Vagina (tissue), 2 donors: ENCODE data around the gene PRPF40B. TPM values are rescaled to one million over a fixed set of nuclear protein-coding genes. Genes with fewer than 3 reads are reported as not detected.
A peak's percentile ranks its signal among the peaks of the same experiment; 100 is the strongest.

Experiments
- DNase-seq, 2 donors: peaks; one replicate each; pipeline ENCODE4 v3.0.0-alpha.2; 2017; ENCODE audit errors: extremely low spot score in 2 of 2
- H3K27ac ChIP-seq: fragments of 200-600 bp; sonication (generic); one replicate; pipeline ENCODE4 v1.5.1; 2019
- H3K27me3 ChIP-seq: fragments of 200-600 bp; sonication (generic); one replicate; pipeline ENCODE4 v1.5.1; 2019
- H3K36me3 ChIP-seq, 2 donors: fragments of 200-600 bp; sonication (generic); one replicate each; pipeline ENCODE4 v1.5.1; 2017 to 2019
- H3K4me1 ChIP-seq: fragments of 200-600 bp; sonication (generic); one replicate; pipeline ENCODE4 v1.5.1; 2019
- H3K4me3 ChIP-seq, 2 donors: fragments of 200-600 bp; sonication (generic); 1 replicate in 1 of 2; 2 replicates in 1 of 2; pipeline ENCODE4 v1.5.1; 2016 to 2019
- H3K9me3 ChIP-seq: fragments of 200-600 bp; sonication (generic); one replicate; pipeline ENCODE4 v1.5.1; 2019
- POLR2A ChIP-seq, 2 donors: fragments of 450-650 bp; IDR thresholded peaks; one replicate each; pipeline ENCODE4 v1.6.1; 2017; ENCODE audit warnings: antibody characterized with exemption in 2 of 2, mild to moderate bottlenecking in 2 of 2, moderate library complexity in 2 of 2
- POLR2AphosphoS5 ChIP-seq, 2 donors: sonication (generic); formaldehyde crosslinking; IDR thresholded peaks; one replicate each; pipeline ENCODE4 v1.9.0; 2017; ENCODE audit warnings: antibody characterized with exemption in 2 of 2, mild to moderate bottlenecking in 2 of 2, low read depth in 1 of 2; ENCODE audit not compliant: insufficient read depth in 1 of 2
- intact Hi-C: fragments of 100-400 bp; cut with DNase I; formaldehyde crosslinking; loops from one replicate; pipeline ENCODE4 v1.15.1; 2023
- total RNA-seq: library from RNA; depleted of rRNA; stranded (reverse); fragments of >200 nt; gene quantifications from one replicate; pipeline ENCODE4 v1.2.3, GENCODE V29; 2016
- TF ChIP-seq, protein P1 (sequence below), 3 experiments: fragments of 450-650 bp in 2 of 3; fragments of 200-600 bp in 1 of 3; sonication (generic) in 1 of 3; IDR thresholded peaks; one replicate each; pipeline ENCODE4 v1.5.1; 2017 to 2019; ENCODE audit warnings: antibody characterized with exemption in 3 of 3, mild to moderate bottlenecking in 2 of 3, moderate library complexity in 2 of 3

PRPF40B gene
- total RNA-seq, 1 donor from 2014 or later = 22.1 TPM

DNA sequence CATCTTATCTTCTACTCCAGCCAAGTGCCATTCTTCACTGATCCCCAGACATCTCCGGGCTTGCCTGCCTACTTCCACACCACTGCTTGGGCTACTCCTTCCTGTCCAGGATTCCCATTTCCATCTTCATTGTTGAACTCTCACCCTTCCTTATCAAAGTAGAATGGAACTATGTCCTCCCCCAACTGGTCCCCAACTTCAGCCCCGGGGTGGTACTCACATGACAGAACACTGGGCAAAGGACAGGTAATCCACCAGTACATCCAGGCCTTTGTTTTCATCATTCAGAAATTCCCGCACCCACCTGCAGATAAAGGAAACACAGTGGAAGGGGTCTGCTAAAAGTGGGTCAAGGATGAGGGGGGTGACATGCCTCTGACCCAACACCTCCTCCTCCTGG is 38.4 kb downstream of the PRPF40B start:
- no peaks in the 10 kb centered on the region for H3K27me3 ChIP-seq
- H3K36me3 ChIP-seq = peaks cover 0 to 1% of the 10 kb centered on the region in 2 donors
- peaks cover 33% of the 10 kb centered on the region for H3K4me1 ChIP-seq
- H3K9me3 ChIP-seq = no peaks in the 10 kb centered on the region
- no peak overlapping the region for H3K27ac ChIP-seq
- intact Hi-C loops = no loop called here
- no peak for DNase-seq
- H3K4me3 ChIP-seq = no peak overlapping the region
- no peak for TF ChIP-seq POLR2AphosphoS5 (IDR thresholded peaks at IDR 0.05; ENCODE audit: insufficient read depth in 1 of 2, low read depth in 1 of 2)
- TF ChIP-seq POLR2A (IDR thresholded peaks at IDR 0.05) = no peak
- TF ChIP-seq, protein P1, sequence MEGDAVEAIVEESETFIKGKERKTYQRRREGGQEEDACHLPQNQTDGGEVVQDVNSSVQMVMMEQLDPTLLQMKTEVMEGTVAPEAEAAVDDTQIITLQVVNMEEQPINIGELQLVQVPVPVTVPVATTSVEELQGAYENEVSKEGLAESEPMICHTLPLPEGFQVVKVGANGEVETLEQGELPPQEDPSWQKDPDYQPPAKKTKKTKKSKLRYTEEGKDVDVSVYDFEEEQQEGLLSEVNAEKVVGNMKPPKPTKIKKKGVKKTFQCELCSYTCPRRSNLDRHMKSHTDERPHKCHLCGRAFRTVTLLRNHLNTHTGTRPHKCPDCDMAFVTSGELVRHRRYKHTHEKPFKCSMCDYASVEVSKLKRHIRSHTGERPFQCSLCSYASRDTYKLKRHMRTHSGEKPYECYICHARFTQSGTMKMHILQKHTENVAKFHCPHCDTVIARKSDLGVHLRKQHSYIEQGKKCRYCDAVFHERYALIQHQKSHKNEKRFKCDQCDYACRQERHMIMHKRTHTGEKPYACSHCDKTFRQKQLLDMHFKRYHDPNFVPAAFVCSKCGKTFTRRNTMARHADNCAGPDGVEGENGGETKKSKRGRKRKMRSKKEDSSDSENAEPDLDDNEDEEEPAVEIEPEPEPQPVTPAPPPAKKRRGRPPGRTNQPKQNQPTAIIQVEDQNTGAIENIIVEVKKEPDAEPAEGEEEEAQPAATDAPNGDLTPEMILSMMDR (IDR thresholded peaks at IDR 0.05) = no peak

DNA sequence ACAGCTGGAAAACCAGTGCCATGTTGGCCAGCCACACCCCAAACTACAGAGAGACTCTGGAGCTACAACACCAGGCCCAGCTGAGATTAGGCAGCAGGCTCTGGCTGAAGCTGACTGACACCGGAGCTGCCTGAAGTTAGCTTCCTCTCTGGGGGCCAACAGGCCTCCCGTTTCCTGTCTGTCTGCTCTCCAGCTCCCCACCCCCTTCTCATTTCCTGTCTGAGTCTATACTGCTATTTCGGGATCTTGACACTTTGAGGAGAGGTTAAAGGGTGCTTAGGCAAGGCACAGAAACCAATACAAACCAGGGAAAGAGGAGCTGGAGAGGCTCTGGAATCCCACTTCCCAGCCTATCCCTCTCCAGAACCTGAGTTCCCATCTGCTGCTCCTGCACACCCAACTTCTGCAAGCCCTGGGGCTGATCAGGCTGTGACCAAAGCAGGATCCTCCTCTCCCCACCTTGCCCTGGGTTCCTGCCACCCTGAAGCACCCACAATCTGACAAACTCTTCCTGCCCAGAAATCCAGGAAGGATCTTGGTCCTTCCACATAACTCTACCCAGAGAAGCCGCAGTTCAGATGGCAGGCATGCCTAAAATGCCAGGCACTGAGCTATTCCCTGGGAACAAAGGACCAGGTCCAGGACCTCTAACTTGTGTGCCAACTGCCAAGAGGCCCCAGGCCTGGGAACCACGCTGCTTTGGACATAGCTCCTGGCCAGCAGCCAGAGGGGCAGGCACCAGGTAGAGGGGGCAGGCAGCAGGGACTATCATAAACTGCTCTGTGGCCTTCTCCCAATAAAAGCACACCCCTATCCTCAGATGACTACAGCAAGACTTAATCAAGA is 39.9 kb downstream of the PRPF40B start:
- TF ChIP-seq POLR2AphosphoS5 (IDR thresholded peaks at IDR 0.05; ENCODE audit: insufficient read depth in 1 of 2, low read depth in 1 of 2) = peak; percentile 49 to 57
- TF ChIP-seq, protein P1 (IDR thresholded peaks at IDR 0.05) = no peak
- Histone ChIP-seq H3K27ac (peak overlapping the region; percentile 72), H3K36me3 (no peaks in the 10 kb centered on the region), H3K4me1 (peaks cover 33% of the 10 kb centered on the region), H3K9me3 (no peaks in the 10 kb centered on the region), H3K27me3 (no peaks in the 10 kb centered on the region), H3K4me3 (no peak overlapping the region)
- intact Hi-C loops = no loop called here
- DNase-seq = no peak

DNA sequence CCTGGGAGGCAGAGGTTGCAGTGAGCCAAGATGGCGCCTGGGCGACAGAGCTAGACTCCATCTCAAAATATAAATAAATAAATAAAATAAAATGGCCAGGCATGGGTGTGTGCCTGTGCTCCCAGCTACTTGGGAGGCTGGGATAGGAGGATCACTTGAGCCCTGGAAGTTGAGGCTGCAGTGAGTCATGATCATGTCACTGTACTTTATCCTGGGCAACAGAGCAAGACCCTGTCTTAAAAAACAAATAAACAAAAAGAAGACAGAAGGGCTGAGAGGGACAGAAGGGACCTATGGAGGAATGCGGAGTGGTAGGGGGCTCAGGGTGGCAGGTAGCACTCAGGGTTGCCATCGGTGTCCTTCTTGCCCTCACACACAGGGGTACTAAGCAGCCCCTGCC is 40.8 kb downstream of the PRPF40B start:
- peak overlapping the region; percentile 72 for H3K27ac ChIP-seq
- TF ChIP-seq, protein P1 (IDR thresholded peaks at IDR 0.05) = no peak
- TF ChIP-seq POLR2AphosphoS5 (IDR thresholded peaks at IDR 0.05; ENCODE audit: insufficient read depth in 1 of 2, low read depth in 1 of 2) (no peak), POLR2A (IDR thresholded peaks at IDR 0.05) (no peak)
- H3K27me3 ChIP-seq = no peaks in the 10 kb centered on the region
- no peaks in the 10 kb centered on the region for H3K9me3 ChIP-seq
- no peaks in the 10 kb centered on the region for H3K36me3 ChIP-seq
- H3K4me1 ChIP-seq = peaks cover 33% of the 10 kb centered on the region
- no peak for DNase-seq
- intact Hi-C loops = no loop called here
- H3K4me3 ChIP-seq = no peak overlapping the region

DNA sequence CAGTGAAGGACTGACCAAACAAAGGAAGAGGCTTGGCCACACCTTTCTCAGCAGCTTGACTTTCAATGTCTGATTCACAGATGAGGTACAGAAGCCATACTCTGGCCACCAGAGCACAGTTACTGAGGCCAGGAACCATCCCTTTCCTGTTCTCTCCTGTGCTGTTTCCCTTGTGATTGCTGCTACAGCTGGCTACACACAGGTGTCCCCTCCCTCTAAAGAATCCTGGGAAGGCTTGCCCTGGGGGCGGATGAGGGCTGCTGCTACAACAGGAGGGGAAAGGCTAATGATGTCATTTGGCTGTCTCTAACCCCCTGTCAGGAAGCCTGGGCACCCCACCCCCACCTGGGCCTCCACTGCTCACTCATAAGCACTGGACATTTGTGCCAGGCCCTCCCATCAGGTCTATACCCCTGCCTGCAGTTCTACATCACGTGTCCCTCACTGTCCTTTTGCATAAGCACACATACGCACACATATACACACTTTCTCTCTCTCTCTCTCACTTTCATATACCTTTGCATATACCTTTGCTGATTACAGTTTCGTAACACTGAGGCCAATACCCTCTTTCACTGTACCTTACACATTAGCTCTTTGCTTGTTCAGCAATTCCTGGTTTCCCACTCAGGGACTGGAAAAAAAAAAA is 41.4 kb downstream of the PRPF40B start:
- no peak for DNase-seq
- Histone ChIP-seq H3K36me3 (no peaks in the 10 kb centered on the region), H3K27me3 (no peaks in the 10 kb centered on the region), H3K4me3 (no peak overlapping the region), H3K9me3 (no peaks in the 10 kb centered on the region), H3K4me1 (peaks cover 33% of the 10 kb centered on the region), H3K27ac (no peak overlapping the region)
- intact Hi-C loops = no loop called here
- TF ChIP-seq POLR2A (IDR thresholded peaks at IDR 0.05) (no peak), POLR2AphosphoS5 (IDR thresholded peaks at IDR 0.05; ENCODE audit: insufficient read depth in 1 of 2, low read depth in 1 of 2) (no peak)
- TF ChIP-seq, protein P1 (IDR thresholded peaks at IDR 0.05) = no peak

DNA sequence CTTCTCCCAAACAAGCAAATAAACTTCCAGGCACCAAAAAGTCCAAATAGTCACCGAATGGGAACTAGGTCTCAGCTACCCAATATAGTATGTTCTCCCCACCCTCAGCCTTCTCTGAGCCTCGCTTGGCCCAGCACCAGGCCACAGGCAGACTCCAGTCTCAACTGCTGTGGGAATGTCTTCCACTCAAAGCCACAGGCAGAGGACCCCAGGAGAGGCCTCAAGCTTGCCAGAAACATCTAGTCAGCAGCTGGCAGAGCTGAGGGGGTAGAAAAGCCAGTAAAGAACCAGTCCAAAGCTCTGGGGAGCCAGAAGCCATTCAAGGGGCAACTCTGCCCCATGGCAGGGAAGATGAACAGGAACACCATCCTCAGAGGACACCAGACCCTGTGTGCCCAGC is 42.0 kb downstream of the PRPF40B start:
- Histone ChIP-seq H3K4me1 (peaks cover 33% of the 10 kb centered on the region), H3K36me3 (no peaks in the 10 kb centered on the region), H3K27me3 (no peaks in the 10 kb centered on the region), H3K9me3 (no peaks in the 10 kb centered on the region), H3K4me3 (no peak overlapping the region), H3K27ac (no peak overlapping the region)
- no peak for DNase-seq
- intact Hi-C loops = no loop called here
- no peak for TF ChIP-seq POLR2A (IDR thresholded peaks at IDR 0.05)
- no peak for TF ChIP-seq POLR2AphosphoS5 (IDR thresholded peaks at IDR 0.05; ENCODE audit: insufficient read depth in 1 of 2, low read depth in 1 of 2)
- TF ChIP-seq, protein P1 (IDR thresholded peaks at IDR 0.05) = no peak
